Stimulated activated naive CD8-positive, alpha-beta T cell treated with anti-CD3 and anti-CD28 coated beads, Interleukin-15, Interleukin-2, amounts not matched to agents 100 U/mL and 50 U/mL, for 24 hours (primary cell): ENCODE results near the gene DAPK1.

ENCODE experiments used
- ATAC-seq: fragments of 150-1000 bp; cut with Tn5 transposase; one replicate; pipeline ENCODE4 v1.10.0; 2021
- DNase-seq: peaks from one replicate; pipeline ENCODE4 v3.0.0; 2021

DAPK1 gene

DNA sequence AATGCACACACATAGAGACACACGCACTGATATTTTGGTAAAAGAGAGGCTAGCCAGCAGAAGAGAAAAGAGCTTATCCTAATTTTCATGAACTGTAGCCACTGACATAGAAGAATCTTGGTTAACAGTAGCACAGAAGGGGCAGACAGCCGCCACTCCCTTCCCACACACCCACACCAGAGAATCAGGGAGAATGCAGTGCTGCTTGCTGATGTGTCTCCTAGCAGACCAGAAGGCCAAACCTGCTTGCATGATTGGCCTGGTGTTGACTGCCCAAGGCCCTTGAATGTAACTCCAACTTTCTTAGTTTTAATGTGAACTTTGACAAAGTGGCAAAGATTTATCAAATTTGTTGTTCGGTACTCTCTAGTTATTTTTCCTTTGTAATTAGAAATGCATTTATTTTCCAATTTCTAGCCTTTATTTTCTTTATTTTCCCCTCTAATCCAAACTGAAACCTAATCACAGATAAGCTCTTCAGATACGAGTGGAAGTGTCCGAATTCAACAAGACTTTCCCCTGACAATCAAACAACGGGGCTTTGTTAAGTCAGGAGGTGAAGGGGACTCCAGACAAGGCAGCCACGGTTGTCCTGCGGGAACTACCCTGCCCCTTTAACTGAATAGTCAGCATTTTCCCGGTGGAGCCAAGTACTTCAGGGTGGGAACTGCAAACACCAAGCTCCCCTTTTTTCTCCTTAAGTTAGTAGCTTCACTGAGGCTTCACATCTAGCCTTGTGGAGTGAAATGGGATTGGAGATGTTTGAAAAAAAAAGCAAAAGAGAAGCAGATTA, 146.3 kb downstream of the DAPK1 start:
- no peak for DNase-seq
- ATAC-seq = no peak

DNA sequence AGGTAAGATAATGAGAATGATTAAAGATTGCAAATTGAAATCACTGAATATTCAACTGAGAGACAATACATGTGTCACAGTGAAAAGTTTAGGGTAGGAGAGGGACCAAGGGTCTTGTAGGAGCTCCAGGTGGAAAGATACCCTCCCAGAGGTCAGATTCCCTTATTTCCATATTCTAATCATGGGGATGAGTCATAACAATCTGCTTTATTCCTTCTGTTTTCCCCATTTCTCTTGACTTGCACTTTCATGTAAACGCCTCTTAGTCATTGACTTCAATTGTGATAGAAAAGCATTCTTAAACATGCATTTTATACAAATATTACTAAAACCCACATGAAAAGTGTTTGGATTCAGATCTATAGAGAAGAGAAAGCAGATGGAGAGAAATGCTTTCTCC, 147.0 kb downstream of the DAPK1 start:
- ATAC-seq = no peak

DNA sequence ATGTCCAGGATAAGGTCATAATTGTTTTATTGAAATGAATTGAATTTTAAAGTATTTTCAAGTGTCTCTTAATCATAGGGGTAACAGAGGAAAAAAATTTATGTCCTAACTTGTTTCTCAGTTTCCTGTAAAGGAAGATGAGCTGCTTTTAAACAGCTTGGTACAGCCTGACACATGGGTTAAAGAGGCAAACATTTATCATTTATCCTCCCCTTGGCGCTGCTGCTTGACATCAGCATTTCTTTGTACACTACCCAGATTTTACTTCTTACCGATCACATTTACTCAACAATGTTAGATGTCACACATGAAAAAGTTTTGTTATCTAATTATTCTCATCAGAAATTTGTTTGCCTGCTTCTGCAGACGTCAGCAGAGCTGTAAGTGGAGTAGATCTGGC, 148.9 kb downstream of the DAPK1 start:
- ATAC-seq (no peak), DNase-seq (no peak)

More for the DNA sequence above, 147.0 kb downstream of the DAPK1 start:
- DNase-seq = no peak

DNA sequence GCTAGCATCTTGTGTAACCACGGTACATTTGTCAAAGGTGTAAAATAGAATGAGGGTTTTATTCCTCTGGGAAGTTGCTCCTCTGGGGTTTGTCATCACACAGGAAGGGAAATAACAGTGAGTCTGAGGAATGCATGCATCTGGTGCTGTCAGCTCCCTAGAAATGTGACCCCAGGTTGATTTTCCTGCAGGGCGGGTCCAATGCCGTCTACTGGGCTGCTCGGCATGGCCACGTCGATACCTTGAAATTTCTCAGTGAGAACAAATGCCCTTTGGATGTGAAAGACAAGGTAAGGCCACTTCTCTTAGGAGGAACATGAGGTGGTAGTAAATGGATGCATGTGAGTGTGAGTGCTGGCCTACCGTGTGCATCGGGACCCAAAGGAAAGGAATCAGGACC, 149.4 kb downstream of the DAPK1 start:
- no peak for DNase-seq
- no peak for ATAC-seq

DNA sequence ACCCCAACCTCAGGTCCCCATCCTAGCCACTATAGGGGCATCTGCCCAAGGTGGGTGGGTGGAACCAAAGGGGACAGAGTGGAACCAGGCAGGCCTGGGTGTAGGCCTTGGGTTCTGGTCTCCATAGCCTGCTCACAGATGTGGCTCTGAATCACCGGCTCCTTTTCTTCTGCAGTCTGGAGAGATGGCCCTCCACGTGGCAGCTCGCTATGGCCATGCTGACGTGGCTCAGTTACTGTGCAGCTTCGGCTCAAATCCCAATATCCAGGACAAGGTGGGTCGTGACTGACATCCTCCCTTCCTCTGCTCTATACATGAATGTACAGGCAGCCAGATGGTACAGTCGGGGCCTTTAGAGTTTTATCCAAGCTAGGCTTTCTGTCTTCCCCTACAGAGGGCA, 150.9 kb downstream of the DAPK1 start:
- DNase-seq = no peak
- no peak for ATAC-seq

DNA sequence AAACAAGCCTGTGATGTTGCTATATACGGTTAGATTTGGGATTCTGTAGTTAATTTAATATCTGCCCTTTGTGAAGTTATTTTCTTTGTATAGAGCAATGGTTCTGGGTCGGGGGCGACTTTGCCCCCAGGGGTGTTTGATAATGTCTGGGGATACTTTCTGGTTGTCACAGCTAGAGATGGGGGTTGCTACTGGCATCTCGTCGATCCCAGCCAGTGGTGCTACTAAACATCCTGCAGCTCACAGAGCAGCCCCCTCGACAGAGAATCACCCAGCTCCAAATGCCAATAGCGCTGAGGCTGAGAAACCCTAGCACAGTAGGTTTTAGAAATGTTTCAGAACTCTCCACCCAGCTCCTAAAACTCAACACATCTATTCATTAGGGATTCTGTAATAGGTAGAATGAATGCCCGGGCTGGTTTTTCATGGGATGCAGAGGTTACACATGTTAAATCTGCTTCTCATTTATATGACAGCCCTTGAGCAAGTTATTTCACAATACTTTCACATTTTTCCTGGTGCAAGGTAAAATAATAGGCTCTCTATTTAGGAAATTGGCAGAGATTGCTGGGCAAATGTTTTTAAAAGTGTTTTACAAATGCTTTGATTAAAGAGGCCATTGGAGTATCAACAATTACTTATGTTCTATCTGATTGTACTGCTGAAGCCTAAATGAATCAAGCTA, 153.1 kb downstream of the DAPK1 start:
- DNase-seq (no peak), ATAC-seq (no peak)

DNA sequence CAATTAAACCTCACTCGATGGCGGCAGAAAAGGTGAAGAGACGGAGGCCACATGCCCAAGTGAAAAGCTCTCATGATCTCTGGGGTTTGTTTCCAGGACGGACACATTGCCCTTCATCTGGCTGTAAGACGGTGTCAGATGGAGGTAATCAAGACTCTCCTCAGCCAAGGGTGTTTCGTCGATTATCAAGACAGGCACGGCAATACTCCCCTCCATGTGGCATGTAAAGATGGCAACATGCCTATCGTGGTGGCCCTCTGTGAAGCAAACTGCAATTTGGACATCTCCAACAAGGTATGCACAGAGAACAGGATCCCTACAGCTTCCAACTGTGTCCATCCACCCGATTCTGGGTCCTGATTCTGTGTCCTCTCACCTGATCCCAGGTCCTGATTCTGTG, 153.8 kb downstream of the DAPK1 start:
- DNase-seq = no peak
- ATAC-seq = no peak

DNA sequence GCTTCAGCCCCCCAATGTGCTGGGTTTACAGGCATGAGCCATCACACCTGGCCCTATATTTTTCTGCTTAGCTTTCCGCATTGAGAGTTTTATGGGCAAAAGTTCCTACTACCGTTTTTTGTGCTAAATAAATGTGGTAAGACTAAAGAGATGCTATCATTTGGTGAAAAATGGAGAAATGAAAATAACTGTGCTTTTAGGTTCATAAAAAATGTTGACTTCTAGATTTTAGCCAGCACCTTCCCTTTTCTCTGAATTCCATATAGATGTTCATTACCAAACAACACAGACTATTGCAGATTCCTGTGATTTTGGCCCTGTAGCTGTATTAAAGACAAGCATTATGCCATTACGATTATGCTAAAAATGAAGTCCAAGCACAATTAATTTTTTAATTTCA, 156.3 kb downstream of the DAPK1 start:
- ATAC-seq = no peak
- DNase-seq = no peak

DNA sequence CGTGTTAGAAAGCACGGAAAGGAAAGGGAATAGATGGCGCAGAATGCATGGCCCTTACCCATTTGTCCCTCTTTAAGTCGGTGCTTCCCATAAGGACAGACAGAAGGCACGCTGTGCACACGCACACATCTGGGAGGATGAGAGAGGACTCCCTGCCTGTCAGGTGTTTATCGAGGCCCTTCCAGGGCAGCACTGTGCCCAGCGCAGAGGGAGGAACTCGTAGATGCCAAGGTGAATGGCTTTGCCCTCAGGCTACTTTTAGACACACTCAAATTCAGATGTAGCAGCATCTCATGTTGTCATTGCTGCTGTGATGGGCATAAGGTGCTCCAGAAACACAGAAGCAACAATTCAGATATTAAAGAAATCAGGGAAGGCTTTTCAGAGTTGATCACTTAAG, 158.1 kb downstream of the DAPK1 start:
- ATAC-seq (no peak), DNase-seq (no peak)

DNA sequence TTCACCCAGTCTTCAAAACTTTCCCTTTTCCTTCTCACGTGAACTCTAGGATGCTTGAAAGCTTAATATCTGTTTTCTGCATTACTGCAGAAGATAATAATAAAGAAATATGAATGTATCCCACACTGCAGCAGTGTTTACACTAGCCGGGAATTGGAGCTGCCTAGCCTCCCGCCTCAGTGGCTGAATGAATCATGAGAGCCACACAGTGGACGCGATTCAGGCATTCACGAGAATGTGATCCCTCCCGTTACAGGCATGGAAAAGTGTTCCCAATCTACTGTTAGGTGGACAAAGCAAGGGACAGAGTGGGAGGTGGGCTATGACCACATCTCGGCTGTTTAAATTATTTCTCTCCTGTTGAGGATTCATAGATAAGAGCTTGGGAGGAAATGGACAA, 158.8 kb downstream of the DAPK1 start:
- ATAC-seq (no peak), DNase-seq (no peak)

DNA sequence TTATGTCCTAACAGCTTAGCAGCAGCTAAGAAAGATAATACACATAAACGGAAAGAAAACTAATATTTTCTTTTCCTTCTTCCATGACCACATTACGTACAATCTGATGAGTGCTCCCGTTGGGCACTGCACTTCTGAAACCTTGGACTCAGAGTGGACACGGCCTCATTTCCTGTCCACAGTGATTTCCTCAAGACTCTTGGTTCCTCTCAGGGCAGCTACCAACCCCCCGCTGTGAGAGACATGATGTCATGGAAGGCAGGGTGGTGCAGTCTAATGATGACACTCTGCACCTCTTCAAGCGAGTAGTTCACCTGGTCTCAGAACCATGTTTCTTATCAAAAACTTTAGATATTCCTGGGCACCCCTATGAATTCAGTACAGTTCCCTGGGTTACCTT, 159.5 kb downstream of the DAPK1 start:
- no peak for DNase-seq
- no peak for ATAC-seq

DNA sequence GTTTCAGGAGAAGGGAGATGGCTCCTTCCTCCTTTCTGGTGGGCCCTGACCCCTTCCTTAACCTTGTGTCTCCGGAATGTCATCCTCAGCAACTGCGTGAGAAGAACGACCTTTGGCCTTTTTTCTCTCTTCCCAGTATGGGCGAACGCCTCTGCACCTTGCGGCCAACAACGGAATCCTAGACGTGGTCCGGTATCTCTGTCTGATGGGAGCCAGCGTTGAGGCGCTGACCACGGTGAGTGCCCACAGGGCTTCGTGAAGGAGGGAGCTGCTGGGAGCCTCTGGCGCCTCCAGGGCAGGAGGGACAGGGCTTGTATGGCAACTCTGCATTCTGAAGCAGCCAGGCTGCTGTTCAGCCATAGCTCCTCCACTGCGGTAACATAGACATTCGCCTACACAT, 160.2 kb downstream of the DAPK1 start:
- no peak for ATAC-seq
- DNase-seq = no peak

DNA sequence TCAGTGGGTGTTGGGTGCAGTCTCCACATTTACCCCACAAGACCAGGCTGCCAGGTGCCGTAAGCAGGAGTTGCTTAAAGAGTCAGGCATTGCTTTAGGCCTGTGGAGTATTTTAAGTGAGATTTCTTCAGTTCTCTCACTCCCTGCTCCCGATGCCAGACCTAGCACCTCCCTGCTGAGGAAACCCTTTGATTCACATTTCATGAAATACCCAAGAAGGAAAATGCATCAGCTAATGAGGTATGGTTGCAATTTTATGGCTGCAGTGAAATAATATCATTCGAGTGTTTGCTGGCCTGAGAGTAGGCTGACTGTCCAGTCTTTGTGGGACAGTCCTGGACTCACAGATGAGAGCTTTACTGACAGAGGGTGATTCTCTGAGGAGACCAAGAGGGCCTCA, 160.8 kb downstream of the DAPK1 start:
- DNase-seq (no peak), ATAC-seq (no peak)

DNA sequence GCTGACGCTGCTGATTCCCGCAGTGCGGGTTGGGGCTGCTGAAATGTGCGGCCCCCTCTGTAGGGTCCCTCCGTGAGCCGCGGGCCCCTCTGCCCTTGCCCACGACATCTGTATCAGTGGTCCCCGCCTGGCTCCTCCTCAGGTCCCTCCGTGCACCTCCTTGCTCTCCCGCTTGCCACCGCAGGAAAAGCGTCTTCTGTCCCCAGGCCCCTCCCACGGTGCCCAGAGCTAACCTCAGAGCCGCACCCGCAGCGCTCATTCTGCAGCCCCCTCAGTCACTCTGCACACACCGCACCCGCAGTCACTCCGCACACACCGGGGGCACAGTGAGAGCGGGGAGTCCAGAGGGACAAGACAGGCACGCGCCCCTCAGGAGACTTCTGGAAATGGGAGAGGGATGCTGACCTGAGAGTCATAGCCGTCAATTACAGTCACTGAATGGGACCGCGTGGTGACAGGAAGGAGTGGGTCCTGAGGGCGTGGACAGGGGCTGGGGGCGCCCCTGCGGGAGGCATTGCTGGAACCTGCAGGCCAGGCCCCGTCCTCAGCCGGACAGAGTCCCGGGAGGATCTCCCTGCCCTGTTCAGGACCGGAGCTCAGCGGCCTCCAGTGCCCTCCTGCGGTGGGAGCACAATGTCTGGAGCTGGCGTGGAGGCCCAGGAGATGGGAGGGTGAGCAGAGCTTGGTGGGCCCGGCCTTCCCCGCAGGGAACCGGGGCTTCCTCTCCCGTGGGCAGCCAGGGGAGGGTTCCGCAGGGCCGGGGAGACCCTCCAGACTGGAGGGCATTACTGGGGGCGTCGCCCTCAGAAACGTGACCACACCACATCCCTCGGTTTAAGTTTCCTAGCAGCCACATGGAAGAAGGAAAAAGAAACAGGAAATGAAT, 162.1 kb downstream of the DAPK1 start:
- ATAC-seq (no peak), DNase-seq (no peak)

DNA sequence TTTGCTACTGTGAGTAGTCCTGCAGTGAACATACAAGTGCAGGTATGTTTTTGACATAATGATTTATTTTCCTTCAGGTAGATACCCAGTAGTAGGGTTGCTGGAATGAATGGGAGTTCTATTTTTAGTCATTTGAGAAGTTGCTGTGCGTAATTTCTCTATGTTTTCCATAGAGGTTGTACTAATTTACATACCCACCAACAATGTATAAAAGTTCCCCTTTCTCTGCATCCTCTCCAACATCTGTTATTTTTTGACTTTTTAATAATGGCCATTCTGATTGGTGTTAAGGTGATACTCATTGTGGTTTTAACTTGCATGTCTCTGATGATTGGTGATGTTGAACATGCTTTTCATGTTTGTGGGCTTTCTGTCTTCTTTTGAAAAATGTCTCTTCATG, 163.6 kb downstream of the DAPK1 start:
- DNase-seq (no peak), ATAC-seq (no peak)

DNA sequence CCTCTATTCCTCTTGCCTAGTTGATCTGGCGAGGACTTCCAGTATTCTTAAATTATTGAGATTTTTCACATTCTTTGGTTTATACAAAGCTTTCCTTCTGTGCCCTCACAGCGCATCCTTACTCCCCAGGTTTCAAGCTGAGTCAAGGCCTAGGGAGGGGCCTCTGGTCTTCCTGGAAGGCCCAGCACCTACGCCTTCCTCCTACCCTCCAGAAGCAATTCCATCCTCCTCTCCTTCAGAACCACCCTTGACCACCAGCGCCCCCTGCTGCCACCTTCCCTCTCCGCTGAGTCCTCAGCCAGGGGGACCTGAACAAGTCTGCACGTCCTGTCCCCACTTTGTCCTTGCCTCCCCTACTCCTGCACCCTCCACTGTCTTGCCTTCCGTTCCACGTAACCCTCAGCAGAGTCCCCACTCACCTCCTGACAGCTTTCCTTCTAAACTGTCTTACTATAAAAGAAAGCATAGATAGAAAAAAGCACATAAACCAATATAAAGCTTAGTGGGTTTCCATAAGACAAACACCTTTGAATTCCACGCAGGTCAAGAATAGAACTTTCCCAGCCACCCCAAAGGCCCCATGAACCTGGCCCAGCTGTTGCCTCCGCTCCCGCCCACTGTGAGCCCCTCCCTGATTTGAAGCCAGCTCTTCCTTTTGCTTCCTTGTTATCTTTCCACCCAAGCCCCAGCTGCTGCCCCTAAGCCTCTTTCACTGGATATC, 165.3 kb downstream of the DAPK1 start:
- ATAC-seq = no peak
- peak; percentile 78 for DNase-seq

DNA sequence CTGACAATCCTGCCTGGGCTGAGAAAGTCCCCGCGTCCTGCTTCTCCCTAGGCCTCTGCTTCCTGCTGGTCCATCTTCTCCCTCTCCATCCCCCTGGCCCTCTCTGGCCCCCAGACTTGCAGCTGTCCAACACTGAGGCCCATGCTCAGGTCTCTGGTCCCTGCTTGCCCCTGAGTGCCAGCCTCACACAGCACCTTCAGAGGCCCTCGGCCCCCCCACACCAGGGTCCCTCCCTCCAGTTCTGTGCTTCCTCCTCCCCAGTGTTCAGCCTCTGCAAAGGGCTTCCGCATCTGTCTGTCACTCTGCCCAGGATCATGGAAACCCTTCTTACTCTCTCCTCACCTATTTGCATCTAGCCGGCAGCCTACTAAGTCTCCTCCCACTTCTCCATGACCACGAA, 165.9 kb downstream of the DAPK1 start:
- ATAC-seq = no peak
- no peak for DNase-seq

DNA sequence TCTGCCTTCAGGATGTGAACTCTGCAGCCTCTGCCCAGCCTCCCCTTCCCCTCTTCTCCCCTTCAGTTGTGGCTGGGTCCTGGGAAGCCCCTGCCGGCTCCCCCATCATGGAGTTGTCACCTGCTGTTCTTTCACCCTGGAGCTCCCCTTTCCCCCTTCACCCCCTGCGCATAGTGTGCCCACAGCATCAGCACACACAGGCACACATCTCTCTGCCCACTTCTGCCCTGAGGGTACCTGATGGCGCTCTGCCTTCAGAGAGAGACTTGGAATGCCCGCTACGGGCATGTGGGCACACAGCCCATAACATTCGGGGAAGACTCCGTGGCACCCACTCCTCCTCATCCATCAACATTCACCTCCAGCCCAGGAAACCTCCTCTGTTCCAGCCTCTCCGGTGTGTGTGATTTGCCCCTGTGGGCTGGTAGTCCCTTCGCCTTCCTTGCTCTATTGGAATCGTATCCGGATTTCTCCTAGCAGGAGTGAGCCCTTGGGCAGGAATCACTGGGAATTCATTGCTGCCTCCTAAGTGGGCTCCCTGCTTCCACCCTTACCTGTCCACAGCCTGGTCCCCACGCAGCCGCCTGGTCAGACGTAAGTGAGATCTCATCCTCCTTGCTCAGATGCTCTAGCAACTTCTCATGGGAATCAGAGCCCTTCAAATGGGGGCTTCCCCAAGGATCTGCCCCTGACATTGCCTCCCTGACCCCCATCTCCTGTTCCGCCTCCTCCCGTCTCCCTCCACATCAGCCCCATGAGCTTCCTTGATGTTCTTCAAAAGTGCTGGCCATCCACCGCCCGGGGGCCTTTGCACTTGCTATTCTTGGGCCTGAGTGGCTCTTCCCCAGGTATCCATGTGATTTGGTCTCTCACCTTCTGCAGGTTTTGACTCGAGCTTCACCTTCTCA, 166.7 kb downstream of the DAPK1 start:
- no peak for DNase-seq
- ATAC-seq = no peak

DNA sequence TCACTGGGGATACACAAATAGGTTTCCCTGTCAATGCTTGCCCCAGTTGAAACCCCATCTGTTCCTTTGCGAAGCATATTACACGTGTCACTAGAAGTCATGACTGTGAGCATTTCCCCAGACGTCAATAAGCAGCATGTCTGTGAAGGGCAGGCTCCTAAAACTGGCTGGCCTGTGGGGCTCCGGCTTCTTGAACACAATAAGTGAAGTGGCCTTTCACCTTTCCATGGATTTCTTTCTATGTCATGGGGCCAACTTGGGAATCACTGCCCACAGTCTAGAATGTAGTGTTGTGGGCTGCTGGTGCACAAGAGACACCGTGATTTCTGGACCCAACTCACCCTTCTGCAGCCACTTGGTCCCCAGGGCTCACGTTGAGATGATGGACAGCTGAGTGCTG, 167.8 kb downstream of the DAPK1 start:
- ATAC-seq = no peak
- no peak for DNase-seq

DNA sequence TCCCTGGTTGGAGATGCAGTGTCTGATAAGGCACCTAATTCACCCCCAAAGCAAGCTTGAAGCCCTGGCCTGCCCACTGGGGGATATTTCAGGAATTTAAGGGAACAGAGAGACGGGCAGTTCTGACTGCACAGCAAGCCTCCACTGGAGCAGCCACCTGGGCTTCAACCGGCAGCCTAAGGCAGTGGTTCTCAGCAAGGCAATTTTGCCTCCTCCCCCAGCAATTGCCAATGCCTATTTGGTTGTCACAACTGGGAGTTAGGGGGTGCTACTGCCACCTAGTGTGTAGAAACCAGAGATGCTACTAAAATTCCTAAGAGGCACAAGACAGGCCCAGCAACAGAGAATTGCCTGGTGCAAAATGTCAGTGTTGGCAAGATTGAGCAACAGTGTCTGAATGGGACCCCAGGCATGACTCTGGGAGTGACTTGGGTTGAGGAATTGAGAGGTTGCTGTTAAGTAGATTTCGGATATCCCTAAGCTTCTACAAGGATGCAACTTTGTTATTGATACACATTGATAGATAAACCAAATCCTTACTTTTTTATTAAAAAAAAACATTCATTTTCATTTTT, 169.6 kb downstream of the DAPK1 start:
- DNase-seq (no peak), ATAC-seq (no peak)

DNA sequence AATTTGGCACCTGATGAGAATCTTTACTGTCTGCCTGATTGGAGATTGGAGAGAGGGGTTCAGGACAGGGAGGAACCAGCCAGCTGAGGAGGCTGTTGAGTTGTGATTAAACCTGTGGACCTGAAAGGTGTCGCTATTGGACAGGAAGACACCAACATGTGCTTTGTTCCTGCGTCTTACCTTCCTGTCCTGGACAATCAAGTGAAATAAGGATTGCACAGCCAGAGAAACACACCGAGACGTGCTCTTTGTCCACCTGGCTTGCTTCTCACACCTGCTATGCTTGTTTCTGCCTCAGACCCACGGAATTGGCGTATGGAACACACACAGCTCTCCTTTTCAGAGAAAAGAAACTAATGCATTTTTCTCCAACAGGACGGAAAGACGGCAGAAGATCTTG, 170.6 kb downstream of the DAPK1 start:
- DNase-seq (no peak), ATAC-seq (no peak)
